Mesothelial cell of epicardium (in vitro differentiated cells): Measurements from ENCODE around the gene SH3GLB1. TPM values are rescaled to one million over a fixed set of nuclear protein-coding genes. Genes with fewer than 3 reads are reported as not detected.

Experiments
- DNase-seq, 2 experiments: peaks; one replicate each; pipeline ENCODE4 v3.0.0; 2021; ENCODE audit warnings: low spot score in 2 of 2; ENCODE audit not compliant: unreplicated experiment in 2 of 2
- H3K27ac Mint-ChIP-seq: 2 replicates; pipeline ENCODE4 v1.8.0; 2021; ENCODE audit warnings: mixed read lengths
- H3K27me3 Mint-ChIP-seq: 2 replicates; pipeline ENCODE4 v1.8.0; 2021; ENCODE audit warnings: low read depth, mixed read lengths
- H3K36me3 Mint-ChIP-seq: 2 replicates; pipeline ENCODE4 v1.8.0; 2021; ENCODE audit warnings: mixed read lengths
- H3K4me1 Mint-ChIP-seq: 2 replicates; pipeline ENCODE4 v1.8.0; 2021; ENCODE audit warnings: mixed read lengths
- H3K4me3 Mint-ChIP-seq: 2 replicates; pipeline ENCODE4 v1.8.0; 2021; ENCODE audit warnings: mild to moderate bottlenecking, moderate library complexity, mixed read lengths
- H3K9me3 Mint-ChIP-seq: 2 replicates; pipeline ENCODE4 v1.8.0; 2021; ENCODE audit warnings: mixed read lengths
- total RNA-seq: library from RNA; stranded (reverse); gene quantifications from 3 replicates; pipeline ENCODE4 v1.2.1, GENCODE V29; 2021
- TF ChIP-seq, protein P1 (sequence below): fragments of 200-600 bp; sonication (generic); IDR thresholded peaks from one replicate; pipeline ENCODE4 v1.5.0; 2021; ENCODE audit warnings: antibody characterized with exemption; ENCODE audit not compliant: unreplicated experiment

The SH3GLB1 gene
- total RNA-seq, 1 donor from 2014 or later: 59.4 TPM

DNA sequence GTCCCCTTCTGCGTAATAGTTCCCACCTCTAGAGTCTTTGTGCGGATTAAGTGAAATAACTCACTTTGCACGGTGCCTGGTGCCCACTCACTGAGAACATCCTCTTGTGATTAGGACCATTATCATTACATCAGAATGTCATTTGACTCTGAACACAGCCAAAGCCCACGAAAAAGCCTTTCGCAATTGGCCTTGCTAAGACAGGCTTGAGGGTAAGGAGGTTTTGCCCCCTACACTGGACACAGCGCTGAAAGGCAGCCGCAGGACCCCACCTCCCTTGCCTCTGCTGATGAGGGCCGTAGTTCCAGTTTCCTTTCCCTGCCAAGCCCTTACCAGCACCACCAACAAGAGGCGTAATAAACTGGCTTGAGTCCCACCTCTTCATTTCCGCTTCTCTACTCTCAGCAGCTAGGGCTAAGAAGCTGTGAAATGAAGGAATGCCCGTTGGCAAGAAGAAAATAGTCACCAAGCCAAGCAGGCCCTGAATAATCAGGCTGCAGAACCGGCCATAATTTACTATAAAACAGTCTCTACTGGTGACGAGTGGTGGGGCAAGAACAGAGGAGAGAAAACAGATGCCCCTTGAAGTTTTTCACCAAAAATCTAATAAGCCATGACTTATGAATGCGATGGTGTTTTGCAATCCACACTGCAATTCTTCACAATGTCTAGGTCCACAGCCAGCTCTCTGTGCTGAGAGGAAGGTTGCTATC is 53.1 kb downstream of the SH3GLB1 start:
- H3K36me3 Mint-ChIP-seq: no peaks in the 10 kb centered on the region
- H3K4me3 Mint-ChIP-seq: no peak overlapping the region
- TF ChIP-seq, protein P1, sequence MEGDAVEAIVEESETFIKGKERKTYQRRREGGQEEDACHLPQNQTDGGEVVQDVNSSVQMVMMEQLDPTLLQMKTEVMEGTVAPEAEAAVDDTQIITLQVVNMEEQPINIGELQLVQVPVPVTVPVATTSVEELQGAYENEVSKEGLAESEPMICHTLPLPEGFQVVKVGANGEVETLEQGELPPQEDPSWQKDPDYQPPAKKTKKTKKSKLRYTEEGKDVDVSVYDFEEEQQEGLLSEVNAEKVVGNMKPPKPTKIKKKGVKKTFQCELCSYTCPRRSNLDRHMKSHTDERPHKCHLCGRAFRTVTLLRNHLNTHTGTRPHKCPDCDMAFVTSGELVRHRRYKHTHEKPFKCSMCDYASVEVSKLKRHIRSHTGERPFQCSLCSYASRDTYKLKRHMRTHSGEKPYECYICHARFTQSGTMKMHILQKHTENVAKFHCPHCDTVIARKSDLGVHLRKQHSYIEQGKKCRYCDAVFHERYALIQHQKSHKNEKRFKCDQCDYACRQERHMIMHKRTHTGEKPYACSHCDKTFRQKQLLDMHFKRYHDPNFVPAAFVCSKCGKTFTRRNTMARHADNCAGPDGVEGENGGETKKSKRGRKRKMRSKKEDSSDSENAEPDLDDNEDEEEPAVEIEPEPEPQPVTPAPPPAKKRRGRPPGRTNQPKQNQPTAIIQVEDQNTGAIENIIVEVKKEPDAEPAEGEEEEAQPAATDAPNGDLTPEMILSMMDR: no peak
- DNase-seq: no peak
- H3K9me3 Mint-ChIP-seq: peaks cover 4% of the 10 kb centered on the region
- H3K27me3 Mint-ChIP-seq: peaks cover 36% of the 10 kb centered on the region
- peaks cover 5% of the 10 kb centered on the region for H3K4me1 Mint-ChIP-seq
- no peak overlapping the region for H3K27ac Mint-ChIP-seq

DNA sequence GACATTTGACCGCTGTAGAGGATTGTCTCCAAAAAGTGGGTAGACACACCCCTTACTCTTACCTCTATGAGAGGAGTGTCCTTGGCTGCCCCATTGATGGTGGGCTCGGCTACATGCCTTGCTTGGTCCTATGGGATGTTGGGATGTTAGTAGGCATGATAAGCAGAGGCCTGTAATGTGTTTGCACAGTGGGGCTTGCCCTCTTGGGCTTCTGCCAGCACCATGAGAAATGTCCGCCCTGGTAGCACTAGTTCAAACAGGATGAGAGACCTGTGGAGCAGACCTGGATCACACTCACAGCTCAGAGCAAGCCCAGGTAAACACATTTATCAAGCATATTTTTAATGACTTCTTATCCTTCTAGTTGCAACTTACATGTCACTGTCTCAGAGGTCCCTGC is 54.2 kb downstream of the SH3GLB1 start:
- DNase-seq: no peak
- Mint-ChIP-seq H3K27me3 (peaks cover 36% of the 10 kb centered on the region), H3K9me3 (peaks cover 4% of the 10 kb centered on the region), H3K4me1 (peaks cover 5% of the 10 kb centered on the region), H3K4me3 (no peak overlapping the region), H3K36me3 (no peaks in the 10 kb centered on the region), H3K27ac (no peak overlapping the region)
- TF ChIP-seq, protein P1: no peak

- Mint-ChIP-seq H3K4me1 (peaks cover 9% of the 10 kb centered on the region), H3K9me3 (peaks cover 4% of the 10 kb centered on the region), H3K4me3 (no peak overlapping the region)
Observed at GRCh38 chr1:86760199-86760598, 55.8 kb downstream of the SH3GLB1 start.

DNA sequence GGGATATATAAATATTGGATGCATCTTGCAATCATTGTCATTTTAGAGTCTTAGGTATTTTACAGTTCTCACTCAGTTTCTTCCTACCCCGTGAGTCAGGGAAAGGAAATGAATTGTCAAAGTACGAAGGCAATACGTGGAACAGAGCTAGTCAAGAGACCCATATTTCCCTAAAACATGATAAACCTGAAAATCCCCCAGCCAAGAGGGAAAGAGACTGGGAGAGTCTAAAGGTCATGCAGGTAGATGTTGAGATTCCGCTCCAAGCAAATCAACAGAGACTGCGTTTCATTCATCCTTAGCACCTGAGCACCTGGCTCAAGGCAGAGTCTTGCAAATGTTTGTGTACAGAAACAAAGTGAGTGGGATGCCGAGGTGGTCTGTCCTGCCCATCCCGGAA is 58.0 kb downstream of the SH3GLB1 start:
- no peaks in the 10 kb centered on the region for H3K36me3 Mint-ChIP-seq
- no peak overlapping the region for H3K27ac Mint-ChIP-seq
- TF ChIP-seq, protein P1: no peak
- peaks cover 32% of the 10 kb centered on the region for H3K27me3 Mint-ChIP-seq
- peaks cover 5% of the 10 kb centered on the region for H3K4me1 Mint-ChIP-seq
- no peak for DNase-seq
- peaks cover 13% of the 10 kb centered on the region for H3K9me3 Mint-ChIP-seq
- H3K4me3 Mint-ChIP-seq: no peak overlapping the region

More at GRCh38 chr1:86760199-86760598, 55.8 kb downstream of the SH3GLB1 start:
- no peaks in the 10 kb centered on the region for H3K36me3 Mint-ChIP-seq
- peaks cover 26% of the 10 kb centered on the region for H3K27me3 Mint-ChIP-seq
- H3K27ac Mint-ChIP-seq: no peak overlapping the region
- TF ChIP-seq, protein P1: no peak
- DNase-seq: no peak

- H3K4me1 Mint-ChIP-seq: peaks cover 5% of the 10 kb centered on the region
- no peak overlapping the region for H3K27ac Mint-ChIP-seq
- no peak overlapping the region for H3K4me3 Mint-ChIP-seq
- peaks cover 19% of the 10 kb centered on the region for H3K9me3 Mint-ChIP-seq
- no peaks in the 10 kb centered on the region for H3K36me3 Mint-ChIP-seq
- TF ChIP-seq, protein P1: no peak
- DNase-seq: no peak
- peaks cover 49% of the 10 kb centered on the region for H3K27me3 Mint-ChIP-seq
Observed at GRCh38 chr1:86764523-86764922, 60.1 kb downstream of the SH3GLB1 start.
